Measurements from ENCODE around the gene ZSWIM2.
"Not testable (repeated sequence)": the region's sequence is repeated elsewhere in the genome, so short reads cannot be mapped to it uniquely, and the experiment has no call there.

Gene ZSWIM2

GRCh38 chr2:186841940-186842339 lies 7.0 kb downstream of the ZSWIM2 start:
- DNase-seq (ENCODE audit: low read depth, low spot score), result no peak

DNA sequence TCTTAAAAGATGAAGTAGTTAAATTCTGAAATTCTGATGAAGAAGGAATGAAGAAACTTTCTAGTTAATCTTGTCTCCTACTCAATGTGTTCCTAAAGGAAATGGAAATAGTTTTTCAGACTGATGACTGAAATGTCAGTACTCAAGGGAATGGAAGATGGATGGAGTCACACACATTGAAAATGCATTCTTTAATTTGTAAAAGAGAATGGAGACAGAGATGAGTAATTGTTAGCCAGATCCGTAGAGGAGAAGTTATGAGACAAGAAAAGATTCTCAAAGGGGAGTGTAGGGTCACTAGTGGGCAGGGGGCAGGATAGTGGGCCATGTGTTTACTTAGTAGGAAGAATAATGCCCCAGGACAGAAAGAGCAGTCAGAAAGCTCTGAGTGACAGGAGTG lies 13.3 kb downstream of the ZSWIM2 start:
- DNase-seq (ENCODE audit: low read depth, low spot score), result no peak

GRCh38 chr2:186827862-186828492 lies 21.0 kb downstream of the ZSWIM2 start:
- DNase-seq (ENCODE audit: low read depth, low spot score), result no peak

DNA sequence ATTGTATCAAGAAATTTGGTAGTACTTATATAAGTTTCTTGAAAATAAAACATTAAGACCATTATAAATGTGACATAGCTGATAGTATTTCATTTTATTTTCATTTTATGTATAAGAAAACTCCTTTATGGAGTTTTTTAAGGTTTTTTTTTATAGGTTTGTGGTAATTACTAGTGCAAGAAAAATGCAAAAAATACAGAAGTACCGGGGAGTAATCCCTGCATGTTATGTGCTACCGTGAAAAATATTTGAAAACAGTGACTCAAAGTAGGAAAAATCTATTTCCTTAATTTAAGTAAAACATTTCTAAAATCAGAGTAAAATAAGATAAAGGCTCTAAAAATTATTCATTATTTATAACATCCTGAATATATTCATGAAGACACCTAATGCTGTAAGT lies 21.6 kb downstream of the ZSWIM2 start:
- no peak for DNase-seq (ENCODE audit: low read depth, low spot score)

- DNase-seq (ENCODE audit: low read depth, low spot score), result no peak
Observed at GRCh38 chr2:186822323-186822722, 26.6 kb downstream of the ZSWIM2 start.

- DNase-seq (ENCODE audit: low read depth, low spot score), result no peak
Observed at GRCh38 chr2:186820303-186820702, 28.7 kb downstream of the ZSWIM2 start.

- DNase-seq (ENCODE audit: low read depth, low spot score), result not testable (repeated sequence)
Observed at GRCh38 chr2:186811760-186812159, 37.2 kb downstream of the ZSWIM2 start.

GRCh38 chr2:186806591-186806990 lies 42.4 kb downstream of the ZSWIM2 start:
- DNase-seq (ENCODE audit: low read depth, low spot score), result no peak

DNA sequence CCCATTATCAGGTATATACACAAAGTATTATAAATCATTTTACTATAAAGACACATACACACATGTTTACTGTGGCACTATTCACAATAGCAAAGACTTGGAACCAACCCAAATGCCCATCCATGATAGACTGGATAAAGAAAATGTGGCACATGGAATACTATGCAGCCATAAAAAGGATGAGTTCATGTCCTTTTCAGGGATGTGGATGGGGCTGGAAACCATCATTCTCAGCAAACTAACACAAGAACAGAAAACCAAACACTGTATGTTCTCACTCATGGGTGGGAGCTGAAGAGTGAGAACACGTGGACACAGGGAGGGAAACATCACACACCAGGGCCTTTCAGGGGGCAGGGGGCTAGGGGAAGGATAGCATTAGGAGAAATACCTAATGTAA lies 50.4 kb downstream of the ZSWIM2 start:
- not testable (repeated sequence) for DNase-seq (ENCODE audit: low read depth, low spot score)

- no peak for DNase-seq (ENCODE audit: low read depth, low spot score)
Observed at GRCh38 chr2:186784930-186785329, 64.0 kb downstream of the ZSWIM2 start.

- no peak for DNase-seq (ENCODE audit: low read depth, low spot score)
Observed at GRCh38 chr2:186783254-186783653, 65.7 kb downstream of the ZSWIM2 start.

GRCh38 chr2:186780701-186781316 lies 68.2 kb downstream of the ZSWIM2 start:
- DNase-seq (ENCODE audit: low read depth, low spot score), result peak; percentile 50

Measured in iPS DF 19.7 (cell line).